Esophagus (tissue), 2 donors: ENCODE results near the gene GNS. TPM values are rescaled to one million over a fixed set of nuclear protein-coding genes. Genes with fewer than 3 reads are reported as not detected.
A peak's percentile ranks its signal among the peaks of the same experiment; 100 is the strongest.
"Not testable (repeated sequence)": the region's sequence is repeated elsewhere in the genome, so short reads cannot be mapped to it uniquely, and the experiment has no call there.

Experiments
- H3K27ac ChIP-seq, 2 donors: one replicate each; pipeline ENCODE4 v1.5.1; 2013; ENCODE audit warnings: low read depth in 2 of 2, mild to moderate bottlenecking in 2 of 2, inconsistent platforms in 1 of 2, low read length in 1 of 2, moderate library complexity in 1 of 2
- H3K27me3 ChIP-seq, 2 donors: one replicate each; pipeline ENCODE4 v1.6.1; 2013; ENCODE audit warnings: low read length in 2 of 2, control low read depth in 1 of 2, mild to moderate bottlenecking in 1 of 2; ENCODE audit not compliant: insufficient read depth in 2 of 2, control insufficient read depth in 1 of 2
- H3K36me3 ChIP-seq, 2 donors: one replicate each; pipeline ENCODE4 v1.6.1; 2013; ENCODE audit warnings: low read length in 1 of 2; ENCODE audit not compliant: control insufficient read depth in 2 of 2, insufficient read depth in 2 of 2
- H3K4me1 ChIP-seq, 2 donors: one replicate each; pipeline ENCODE4 v1.6.1; 2013; ENCODE audit warnings: low read length in 1 of 2; ENCODE audit not compliant: control insufficient read depth in 2 of 2, insufficient read depth in 2 of 2
- H3K4me3 ChIP-seq, 2 donors: one replicate each; pipeline ENCODE4 v1.5.1; 2013; ENCODE audit warnings: low read length in 2 of 2, mild to moderate bottlenecking in 2 of 2, low read depth in 1 of 2, moderate library complexity in 1 of 2
- H3K9me3 ChIP-seq, 2 donors: one replicate each; pipeline ENCODE4 v1.6.1; 2013; ENCODE audit warnings: mild to moderate bottlenecking in 2 of 2, low read depth in 1 of 2, low read length in 1 of 2, moderate library complexity in 1 of 2; ENCODE audit not compliant: control insufficient read depth in 2 of 2, insufficient read depth in 1 of 2
- WGBS, 2 donors: extraction: QIAGEN DNeasy Blood & Tissue Kit; methylation state at CpG; one replicate each; pipeline ENCODE4 v1.1.7; 2013; 5-methylcytosine and 5-hydroxymethylcytosine counted together
- polyA plus RNA-seq, 2 donors: library from polyadenylated mRNA; stranded (reverse); fragments of 200-250 nt; gene quantifications; one replicate each; pipeline ENCODE4 v1.2.3, GENCODE V29; 2013
- donor health status: healthy with polysubstance abuse.
- donor health status: Bipolar disorder and iron deficiency.

Gene GNS
- polyA plus RNA-seq, result 1 to 10 TPM; 3.3 to 9.9 TPM

DNA sequence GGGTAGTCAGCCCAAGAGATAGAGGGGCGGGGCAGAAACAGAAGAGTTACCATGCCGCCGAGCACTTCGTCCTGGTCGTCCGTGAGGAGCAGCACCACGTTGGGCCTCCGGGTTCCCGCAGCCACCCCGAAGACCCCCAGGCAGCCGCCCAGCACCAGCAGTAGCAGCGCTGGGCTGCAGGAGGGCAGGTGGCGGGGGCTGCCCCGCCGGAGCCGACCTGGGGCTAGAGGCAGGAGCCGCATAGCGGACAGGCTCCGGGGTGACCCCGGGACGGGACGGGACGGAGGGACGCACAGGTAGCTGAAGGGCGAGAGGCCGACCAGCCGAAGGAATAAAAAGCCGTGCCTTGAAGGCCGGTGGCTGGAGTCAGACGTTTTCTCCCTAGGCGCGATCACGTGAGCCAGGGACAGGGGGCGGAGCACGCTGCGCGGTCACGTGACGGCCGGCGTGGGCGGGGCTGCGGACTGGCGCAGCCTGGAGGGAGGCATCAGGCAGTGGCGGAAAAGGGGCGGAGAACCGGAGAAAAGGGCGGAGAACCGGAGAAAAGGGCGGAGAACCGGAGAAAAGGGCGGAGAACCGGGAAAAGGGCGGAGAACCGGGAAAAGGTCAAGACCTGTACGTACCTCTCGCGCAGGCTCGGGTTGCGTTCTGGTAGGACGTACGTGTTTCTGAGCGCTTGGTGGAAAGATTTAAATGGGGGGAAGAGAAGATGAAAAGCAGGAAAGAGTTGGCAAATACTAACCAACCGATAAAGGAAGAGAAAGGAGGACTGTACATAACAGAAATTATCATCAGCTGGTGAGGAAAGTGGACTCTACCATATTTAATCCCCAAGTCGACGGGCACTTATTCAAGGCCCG, at the start of gene GNS:
GNS (minus strand) TSS at position 372 of the 860 bp plus-strand sequence; CDS start at position 242, 130 bp downstream.
- Histone ChIP-seq H3K27ac (peak within 1 kb of the TSS; percentile 71 to 90), H3K4me3 (peak within 1 kb of the TSS; percentile 84 to 93), H3K4me1 (no peaks in the 10 kb centered on the region), H3K36me3 (no peaks in the 10 kb centered on the region), H3K27me3 (no peaks in the 10 kb centered on the region), H3K9me3 (no peaks in the 10 kb centered on the region)
- WGBS, 2 donors, result 0% methylated on average over 63 to 67 of the region's 67 CpGs

DNA sequence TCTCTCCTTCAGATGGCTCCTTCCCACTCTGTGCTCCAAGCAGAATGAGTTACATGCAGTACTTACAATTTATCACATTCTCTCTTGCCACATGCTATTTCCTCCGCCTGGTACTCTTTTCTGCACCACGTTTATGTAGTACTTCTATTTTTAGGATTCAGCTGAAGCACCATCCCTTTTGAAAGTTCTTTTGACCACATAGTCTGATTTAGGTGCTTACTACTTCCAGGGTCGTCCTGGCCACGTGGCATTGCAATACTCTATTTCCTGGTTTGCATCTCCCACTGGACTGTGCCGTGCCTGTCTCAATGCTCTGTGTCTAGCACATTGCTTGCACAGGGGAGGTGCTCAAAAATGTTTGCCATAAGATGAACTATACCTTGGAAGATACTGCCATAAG, 48.9 kb upstream of the GNS start:
- WGBS, 2 donors, result 55 to 56% methylated on average over 5 of the region's 5 CpGs
- H3K36me3 ChIP-seq, result no peaks in the 10 kb centered on the region
- no peaks in the 10 kb centered on the region for H3K27me3 ChIP-seq
- H3K4me1 ChIP-seq, result no peaks in the 10 kb centered on the region
- H3K27ac ChIP-seq, result no peak overlapping the region
- no peak overlapping the region for H3K4me3 ChIP-seq
- no peaks in the 10 kb centered on the region for H3K9me3 ChIP-seq

DNA sequence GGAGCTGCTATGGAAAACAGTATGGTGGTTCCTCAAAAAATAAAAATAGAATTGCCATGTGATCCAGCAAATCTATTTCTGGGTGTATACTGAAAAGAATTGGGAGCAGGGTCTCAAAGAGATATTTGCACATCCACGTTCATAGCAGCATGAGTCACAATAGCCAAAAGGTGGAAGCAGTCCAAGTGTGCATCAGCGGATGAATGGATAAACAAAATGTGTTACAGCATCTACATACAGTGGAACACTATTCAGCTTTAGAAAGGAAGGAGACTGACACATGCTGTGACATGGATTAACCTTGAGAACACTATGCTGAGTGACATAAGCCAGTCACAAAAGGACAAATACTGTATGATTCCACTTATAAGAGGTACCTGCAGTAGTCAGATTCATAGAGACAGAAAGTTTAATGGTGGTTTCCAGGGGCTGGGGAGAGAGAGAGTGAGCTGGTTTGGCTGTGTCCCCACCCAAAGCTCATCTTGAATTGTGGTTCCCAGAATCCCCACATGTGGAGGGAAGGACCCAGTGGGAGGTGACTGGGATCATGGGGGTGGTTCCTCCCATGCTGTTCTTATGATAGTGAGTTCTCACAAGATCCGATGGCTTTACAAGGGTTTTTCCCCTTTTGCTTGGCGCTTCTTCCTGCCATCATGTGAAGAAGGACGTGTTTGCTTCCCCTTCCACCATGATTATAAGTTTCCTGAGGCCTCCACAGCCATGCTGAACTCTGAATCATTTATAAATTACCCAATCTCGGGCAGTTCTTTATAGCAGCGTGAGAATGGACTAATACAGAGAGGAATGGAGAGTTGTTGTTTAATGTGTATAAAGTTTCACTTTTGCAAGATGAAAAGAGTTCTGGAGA, 47.6 kb upstream of the GNS start:
- H3K4me3 ChIP-seq, result no peak overlapping the region
- H3K9me3 ChIP-seq, result no peaks in the 10 kb centered on the region
- no peaks in the 10 kb centered on the region for H3K4me1 ChIP-seq
- H3K36me3 ChIP-seq, result no peaks in the 10 kb centered on the region
- no peaks in the 10 kb centered on the region for H3K27me3 ChIP-seq
- whole genome bisulfite sequencing, 2 donors, result 67 to 77% methylated on average over 7 of the region's 7 CpGs
- H3K27ac ChIP-seq, result no peak overlapping the region

DNA sequence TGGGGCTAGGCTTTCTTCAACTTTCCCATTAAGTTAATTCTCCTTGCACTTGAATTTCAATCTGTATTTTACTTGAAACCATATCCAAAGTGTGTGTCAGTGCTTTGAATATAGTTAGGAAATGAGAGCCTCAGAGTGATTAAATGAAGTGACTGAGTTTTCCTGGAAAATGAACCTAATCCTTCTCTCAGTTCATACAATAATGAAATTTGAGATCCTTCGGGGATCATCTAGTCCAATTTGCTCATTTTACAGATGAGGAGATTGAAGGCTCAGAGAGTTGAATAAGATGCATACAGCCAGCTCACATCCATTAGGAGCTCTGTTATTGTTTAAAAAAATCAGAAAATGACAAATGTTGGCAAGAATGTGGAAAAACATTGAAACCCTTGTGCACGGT, 47.0 kb upstream of the GNS start:
- Histone ChIP-seq H3K36me3 (no peaks in the 10 kb centered on the region), H3K27ac (no peak overlapping the region), H3K9me3 (no peaks in the 10 kb centered on the region), H3K4me3 (no peak overlapping the region), H3K27me3 (no peaks in the 10 kb centered on the region), H3K4me1 (no peaks in the 10 kb centered on the region)
- WGBS, 2 donors, result 80% methylated on average over 2 of the region's 2 CpGs

DNA sequence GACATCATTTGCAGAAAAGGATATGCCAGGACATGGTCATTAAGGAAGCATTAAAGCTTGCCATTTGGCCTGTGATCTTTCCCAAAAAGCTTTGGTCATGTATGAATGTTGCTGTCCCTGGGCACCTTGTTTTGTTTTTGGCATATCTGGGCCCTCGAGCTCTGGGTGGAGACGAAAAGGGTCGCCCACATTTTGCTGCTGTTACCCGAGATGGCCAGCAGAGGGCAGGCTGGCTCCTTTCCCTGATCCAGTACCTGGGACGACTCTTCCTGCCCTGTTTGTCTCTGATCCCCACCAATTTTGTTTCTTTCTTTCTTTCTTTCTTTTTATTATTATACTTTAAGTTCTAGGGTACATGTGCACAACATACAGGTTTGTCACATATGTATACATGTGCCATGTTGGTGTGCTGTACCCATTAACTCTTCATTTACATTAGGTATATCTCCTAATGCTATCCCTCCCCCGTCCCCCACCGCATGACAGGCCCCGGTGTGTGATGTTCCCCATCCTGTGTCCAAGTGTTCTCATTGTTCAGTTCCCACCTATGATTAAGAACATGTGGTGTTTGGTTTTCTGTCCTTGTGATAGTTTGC, 43.1 kb upstream of the GNS start:
- H3K4me3 ChIP-seq, H3K36me3 ChIP-seq, H3K27me3 ChIP-seq, H3K27ac ChIP-seq, H3K9me3 ChIP-seq, H3K4me1 ChIP-seq: not testable (repeated sequence)
- WGBS, 2 donors, result 36 to 37% methylated on average over 8 of the region's 8 CpGs

DNA sequence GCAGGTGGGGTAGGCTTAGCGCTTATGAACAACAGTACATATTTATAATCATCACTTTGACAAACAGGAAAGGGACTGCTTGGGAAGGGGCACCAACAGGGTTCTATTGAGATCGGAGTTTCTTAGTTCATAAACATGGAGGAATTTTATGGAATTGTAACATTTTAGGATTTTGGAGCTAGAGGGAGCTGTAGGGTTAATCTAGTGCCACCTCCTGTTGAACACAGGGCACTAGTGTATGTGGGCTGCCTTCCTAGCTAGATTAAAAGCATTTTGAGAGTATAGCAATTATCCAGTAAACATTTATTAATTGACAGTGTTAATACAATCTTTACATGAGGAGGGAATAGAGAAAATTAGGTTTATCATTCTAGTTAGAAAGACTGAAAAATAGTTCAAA, 42.2 kb upstream of the GNS start:
- H3K36me3 ChIP-seq, result no peaks in the 10 kb centered on the region
- no peaks in the 10 kb centered on the region for H3K27me3 ChIP-seq
- H3K27ac ChIP-seq, result no peak overlapping the region
- no peak overlapping the region for H3K4me3 ChIP-seq
- 62 to 66% methylated on average over 2 of the region's 2 CpGs for WGBS, 2 donors
- no peaks in the 10 kb centered on the region for H3K9me3 ChIP-seq
- no peaks in the 10 kb centered on the region for H3K4me1 ChIP-seq

DNA sequence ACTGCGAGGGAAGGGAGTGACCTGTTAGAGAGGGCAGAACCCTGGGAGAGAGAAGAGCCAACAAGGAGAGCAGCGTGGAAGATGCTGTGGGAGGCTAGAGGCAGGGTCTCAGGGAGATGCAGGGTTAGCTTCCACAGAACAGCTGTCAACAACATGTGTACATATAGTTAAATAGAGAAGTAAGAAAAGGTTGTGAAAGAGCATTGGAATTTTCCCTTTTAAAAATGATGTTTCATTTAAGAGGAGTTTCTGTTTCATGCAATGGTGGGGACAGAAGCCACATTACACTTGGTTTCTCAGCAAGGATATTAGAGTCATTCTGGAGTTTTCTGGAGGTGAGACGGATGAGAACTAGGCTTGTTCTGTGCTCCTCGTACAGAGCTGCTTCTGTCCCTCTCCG, 41.4 kb upstream of the GNS start:
- Histone ChIP-seq H3K36me3 (no peaks in the 10 kb centered on the region), H3K27ac (no peak overlapping the region), H3K4me3 (no peak overlapping the region), H3K27me3 (no peaks in the 10 kb centered on the region), H3K9me3 (no peaks in the 10 kb centered on the region), H3K4me1 (no peaks in the 10 kb centered on the region)
- WGBS, 2 donors, result 77 to 87% methylated on average over 5 of the region's 5 CpGs

DNA sequence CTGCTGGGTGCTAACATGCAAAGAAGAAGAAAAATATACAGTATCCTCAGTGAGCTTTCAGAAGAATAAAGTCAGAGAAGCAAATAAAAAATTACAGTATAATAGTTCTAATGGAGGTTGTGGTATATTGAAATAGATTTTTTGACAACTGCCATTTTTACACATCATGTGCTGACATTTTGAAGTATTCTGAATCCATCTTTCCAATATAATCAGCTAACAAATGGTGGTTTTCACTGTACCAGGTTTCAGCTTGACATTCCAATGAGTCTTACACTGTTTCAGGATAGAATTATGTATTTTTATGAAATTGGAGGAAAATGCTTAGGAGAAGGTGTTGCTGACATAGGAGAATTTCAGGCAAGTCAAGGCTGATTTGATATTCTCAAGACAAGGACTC, 39.0 kb upstream of the GNS start:
- no peak overlapping the region for H3K27ac ChIP-seq
- no peak overlapping the region for H3K4me3 ChIP-seq
- no peaks in the 10 kb centered on the region for H3K27me3 ChIP-seq
- no peaks in the 10 kb centered on the region for H3K4me1 ChIP-seq
- H3K36me3 ChIP-seq, result no peaks in the 10 kb centered on the region
- H3K9me3 ChIP-seq, result no peaks in the 10 kb centered on the region

DNA sequence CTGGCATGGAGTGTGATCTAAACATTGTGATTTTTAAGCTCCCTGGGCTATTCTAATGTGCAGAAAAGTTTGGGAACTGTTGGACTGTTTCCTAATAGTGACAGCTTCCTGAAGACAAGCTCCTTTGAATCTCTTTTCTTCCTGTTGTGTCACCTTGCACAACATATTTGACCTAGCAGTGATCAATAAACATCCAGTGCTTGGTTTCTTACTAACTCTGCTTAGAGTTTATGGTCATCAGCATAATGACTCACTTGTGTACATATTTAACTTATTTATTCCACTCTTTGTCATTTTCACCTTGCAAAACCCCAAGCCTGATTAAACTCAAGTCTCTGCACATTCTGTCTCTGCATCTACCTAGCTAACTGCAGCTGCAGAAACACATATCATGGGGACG, 38.0 kb upstream of the GNS start:
- no peaks in the 10 kb centered on the region for H3K27me3 ChIP-seq
- H3K36me3 ChIP-seq, result no peaks in the 10 kb centered on the region
- H3K9me3 ChIP-seq, result no peaks in the 10 kb centered on the region
- no peaks in the 10 kb centered on the region for H3K4me1 ChIP-seq
- H3K27ac ChIP-seq, result no peak overlapping the region
- WGBS, 2 donors, result 62 to 66% methylated on average over 1 of the region's 1 CpG
- no peak overlapping the region for H3K4me3 ChIP-seq
